IPS-NIHi7 (cell line): ENCODE results near the gene C6orf132.

ENCODE experiments used
- DNase-seq: peaks from one replicate; pipeline ENCODE4 v3.0.0; 2012; ENCODE audit warnings: mixed read lengths; ENCODE audit errors: extremely low spot score

C6orf132 gene

DNA sequence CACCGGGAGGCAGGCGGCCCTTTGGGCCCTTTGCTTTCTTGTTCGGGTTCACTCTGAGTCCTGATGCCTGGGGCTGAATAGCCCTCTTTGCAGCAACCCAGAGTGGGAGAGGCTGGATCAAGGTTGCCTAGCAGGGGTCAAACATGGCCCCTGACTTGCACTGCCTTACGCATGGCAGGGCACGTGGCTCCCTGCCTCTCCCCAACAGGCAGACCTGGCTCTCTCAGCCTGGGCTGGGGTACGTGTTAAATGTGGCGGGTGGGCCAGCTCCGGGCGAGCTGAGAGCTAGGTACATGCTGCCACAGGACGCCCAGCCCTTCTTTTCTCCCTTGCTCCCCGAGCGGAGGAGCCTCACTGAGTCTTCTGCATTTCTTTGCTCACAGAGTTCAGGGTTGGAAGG is 7.3 kb downstream of the C6orf132 start:
- DNase-seq = no peak

DNA sequence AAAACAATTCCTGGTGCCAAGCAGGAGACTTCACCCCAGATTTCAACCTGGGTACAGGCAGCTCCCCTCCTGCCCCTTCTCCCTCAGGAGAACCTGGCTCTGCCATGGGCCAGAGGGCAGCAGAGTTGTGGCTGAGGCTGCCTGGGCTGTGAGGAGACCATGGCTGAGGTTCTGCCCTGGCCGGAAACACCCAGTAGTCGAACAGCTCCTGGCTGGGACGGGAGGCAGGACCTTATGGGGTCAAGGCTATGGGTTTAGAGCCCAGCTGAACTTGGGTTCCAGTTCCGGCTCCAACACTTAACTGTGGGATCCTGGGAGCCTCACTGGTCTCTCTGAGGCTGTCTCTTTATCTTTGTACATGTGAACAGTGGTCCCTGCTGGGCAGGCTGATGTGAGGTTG is 8.5 kb downstream of the C6orf132 start:
- no peak for DNase-seq

DNA sequence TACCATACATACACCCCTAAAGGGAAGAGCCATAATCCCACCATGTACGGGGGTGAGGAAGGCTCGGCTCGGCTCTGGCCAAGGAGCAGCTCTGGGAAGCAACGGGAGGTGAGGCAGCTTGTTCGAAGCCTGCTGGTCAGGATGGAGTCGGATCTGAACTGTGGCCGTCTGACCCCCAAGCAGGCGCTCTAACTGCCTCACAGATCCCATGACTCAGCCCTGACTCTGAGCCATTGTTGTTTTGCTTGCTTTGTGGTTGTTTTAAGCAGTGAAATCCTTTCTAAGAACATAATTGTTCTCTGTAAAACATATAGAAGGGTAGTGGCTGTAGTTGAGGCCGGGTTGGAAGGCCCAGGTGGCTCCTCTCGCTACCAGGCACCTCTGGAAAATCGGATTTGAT is 10.9 kb downstream of the C6orf132 start:
- DNase-seq = no peak

DNA sequence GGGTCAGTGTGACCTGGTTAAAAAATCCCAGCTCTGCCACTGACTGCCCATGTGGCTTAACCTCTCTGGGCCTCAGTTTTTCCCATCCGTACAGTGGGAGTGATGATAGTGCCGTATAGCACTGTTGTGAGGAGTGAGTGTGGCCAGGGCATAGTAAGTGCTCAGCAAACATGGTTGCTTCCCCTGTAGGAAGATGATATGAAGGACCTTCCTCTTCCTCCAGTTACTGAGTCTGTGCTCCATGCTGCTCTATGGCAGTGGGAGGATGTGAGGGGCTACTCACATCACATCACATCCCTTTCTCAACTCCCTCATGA is 13.1 kb downstream of the C6orf132 start:
- DNase-seq = no peak

DNA sequence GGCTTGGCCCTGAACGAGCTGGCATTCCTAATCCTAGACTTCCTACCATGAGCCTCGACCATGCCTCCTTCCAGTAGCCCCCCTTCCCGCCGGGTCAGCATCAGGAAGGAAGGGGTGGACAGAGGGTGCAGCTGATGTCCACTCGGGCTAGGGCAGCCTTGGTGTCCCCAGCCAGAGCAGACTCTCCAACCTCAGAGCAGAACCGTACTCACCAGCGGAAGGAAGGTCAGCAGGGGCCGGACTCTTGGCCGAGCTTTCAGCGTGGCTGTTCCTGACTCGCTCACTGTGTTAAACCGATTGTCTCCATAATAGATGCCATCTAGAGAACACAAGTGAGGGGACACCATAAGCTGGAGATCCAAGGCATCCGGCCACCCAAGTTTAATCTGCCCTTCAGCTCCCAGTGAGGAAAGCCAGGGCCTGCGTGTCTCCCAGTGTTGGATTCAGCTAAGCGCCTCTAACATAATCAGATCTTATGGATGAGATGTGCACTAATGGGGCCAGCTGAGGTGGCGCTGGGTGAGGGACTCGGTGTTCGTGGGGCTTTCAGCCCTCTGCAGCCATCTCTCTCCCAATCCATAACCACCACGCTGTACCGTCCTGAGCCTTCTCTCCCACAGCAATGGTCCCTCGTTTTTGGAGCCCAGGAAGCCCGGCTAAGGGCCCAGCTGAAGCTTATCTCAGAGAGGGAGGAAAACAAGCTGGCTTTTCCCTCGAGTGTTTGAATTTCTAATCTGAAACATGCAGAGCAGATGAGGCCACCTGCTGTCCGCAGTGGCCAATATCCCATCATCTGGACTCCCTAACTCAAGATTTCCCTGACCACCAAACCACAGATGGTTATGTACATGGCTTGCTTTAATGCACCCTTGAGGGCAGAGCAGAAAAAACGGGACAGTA is 13.7 kb downstream of the C6orf132 start:
- DNase-seq = no peak

DNA sequence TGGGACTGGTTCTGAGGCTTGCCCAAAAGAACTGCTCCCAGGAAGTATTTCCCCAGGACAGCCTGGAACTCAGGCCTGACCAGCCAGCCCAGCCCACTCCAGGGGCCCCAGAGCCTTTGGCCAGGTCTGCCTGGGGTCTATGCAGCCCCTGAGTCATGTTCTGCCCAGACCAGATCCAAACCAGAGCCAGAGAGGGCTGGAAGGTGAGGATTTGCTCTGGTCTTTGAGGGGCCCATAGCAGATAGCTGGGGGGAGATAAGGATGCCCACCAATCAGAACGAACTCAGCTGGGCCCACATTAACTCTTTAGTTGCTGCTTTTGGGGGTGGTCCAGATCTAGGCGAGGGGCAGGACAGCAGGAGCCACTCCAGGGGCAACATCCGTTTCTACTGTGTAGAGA is 16.8 kb downstream of the C6orf132 start:
- no peak for DNase-seq

DNA sequence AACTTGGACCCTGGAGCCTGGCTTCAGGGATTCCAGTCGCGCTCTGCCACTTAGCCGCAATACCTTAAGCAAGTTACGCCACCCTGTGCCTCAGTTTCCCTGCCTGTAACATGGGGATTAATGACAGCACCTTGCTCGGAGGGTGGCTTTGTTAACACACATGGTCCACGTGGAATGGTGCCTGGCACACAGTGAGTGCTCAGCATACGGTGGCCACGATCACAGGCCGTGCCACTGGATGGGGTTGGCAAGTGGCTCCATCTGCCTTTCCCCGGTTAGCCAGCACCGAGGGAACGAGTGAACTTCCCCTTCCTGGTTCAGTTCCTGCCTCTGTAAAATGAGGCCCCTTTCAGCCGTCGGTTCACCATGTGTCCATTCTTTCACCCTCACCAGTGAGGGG is 17.2 kb downstream of the C6orf132 start:
- no peak for DNase-seq

DNA sequence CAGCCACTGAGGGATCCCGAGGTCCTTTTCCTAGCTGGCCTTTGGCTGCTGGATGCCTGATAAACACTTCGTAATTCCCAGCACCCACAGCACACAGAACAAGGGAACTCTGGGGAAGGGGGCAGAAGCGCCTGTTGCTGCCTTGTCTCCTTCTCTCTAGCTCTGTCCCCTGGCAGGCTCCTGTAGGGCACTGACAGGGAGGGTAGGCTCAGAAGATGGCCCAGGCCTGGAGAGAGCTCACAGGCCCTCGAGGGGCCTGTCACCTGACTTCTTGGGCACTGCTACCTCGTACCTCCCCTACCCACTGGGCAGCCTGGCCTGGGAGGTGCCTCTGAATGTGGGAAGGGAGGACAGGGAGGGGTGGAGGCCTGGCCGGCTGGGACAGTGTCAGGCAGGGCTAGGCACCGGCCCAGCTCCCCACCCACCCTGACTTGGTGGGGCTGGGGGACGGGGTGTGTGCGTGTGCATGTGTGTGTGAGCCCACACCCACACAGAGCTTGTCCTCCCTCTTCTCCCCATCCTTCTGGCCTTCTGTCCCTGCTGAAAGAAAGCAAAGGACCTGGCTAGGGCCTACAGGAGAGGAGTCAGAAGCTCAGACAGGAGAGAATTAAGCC is 18.1 kb downstream of the C6orf132 start:
- no peak for DNase-seq

DNA sequence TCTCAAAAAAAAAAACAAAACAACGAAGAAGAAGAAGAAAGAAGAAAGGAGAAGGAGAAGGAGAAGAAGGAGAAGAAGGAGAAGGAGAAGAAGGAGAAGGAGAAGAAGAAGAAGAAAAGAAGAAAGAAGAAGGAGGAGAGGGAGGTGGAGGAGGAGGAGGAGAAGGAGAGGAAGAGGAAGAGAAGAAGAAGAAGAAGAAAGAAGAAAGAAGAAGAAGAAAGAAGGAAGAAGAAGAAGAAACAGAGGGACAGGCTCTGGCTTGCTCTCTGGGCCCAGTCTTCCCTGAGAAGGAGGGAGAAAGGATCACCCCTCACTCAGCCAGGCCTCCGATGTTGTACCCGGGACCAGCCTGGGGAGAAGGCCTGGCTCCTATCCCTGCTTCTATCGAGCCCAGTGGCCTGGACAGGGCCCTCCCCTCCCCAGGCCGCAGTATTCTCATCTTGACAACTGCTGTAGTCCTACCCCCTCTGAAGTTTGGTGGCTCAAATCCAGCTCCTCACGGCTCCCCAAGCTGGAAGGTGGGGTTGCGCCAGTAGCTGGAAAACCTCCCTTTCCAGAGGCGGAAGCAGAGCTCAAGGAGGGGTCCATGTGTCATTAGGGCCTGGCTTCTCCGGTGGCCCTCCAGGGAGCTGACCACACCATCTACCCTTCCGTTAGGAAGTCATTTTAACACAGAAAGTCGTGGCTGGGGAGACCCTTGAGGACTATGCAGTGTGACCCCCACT is 18.9 kb downstream of the C6orf132 start:
- no peak for DNase-seq

DNA sequence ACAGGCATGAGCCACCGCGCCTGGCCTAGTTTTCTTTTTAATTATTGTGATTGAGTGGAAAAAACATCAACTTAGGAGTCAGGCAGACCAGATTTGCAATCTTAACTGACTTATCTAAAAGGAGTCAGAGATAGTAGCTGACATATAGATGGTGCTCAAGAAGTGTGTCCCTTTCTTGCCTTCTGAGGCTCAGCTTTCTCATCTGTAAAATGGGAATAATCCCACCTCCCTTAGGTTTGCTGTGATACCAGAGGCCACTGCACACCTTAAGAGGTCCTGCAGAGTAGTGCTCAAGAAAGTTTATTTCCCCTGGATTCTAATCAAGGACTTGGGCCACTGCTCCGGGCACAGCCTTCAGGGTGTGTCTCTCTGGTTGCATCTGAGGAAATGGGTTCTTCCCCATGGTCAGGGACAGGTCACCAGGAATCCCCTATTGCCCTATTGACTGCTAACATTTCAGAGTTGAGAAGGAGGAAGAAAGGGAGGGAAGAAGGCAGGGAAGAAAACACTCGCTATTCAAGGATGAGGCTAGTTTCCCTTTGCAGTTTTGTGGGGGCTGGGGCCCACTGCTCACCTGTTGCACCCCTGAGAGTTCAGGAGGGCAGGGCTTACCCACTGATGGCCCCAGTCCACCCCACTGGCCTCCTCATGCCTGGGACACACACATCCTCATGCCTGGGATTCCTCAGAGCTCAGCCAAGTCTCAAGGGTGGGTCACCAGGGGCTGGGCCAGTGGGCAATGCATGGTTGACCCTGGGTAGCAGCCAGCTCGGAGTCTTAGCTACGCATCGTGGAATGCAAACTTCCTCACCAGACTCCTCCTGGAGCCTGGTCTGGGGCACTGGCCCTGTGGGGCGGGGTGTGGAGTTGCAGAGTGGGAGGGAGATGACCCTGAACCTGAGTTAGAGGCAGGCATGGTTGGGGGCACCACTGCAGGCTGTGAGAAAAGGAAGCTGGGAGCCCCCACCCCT is 21.2 kb downstream of the C6orf132 start:
- DNase-seq = no peak

DNA sequence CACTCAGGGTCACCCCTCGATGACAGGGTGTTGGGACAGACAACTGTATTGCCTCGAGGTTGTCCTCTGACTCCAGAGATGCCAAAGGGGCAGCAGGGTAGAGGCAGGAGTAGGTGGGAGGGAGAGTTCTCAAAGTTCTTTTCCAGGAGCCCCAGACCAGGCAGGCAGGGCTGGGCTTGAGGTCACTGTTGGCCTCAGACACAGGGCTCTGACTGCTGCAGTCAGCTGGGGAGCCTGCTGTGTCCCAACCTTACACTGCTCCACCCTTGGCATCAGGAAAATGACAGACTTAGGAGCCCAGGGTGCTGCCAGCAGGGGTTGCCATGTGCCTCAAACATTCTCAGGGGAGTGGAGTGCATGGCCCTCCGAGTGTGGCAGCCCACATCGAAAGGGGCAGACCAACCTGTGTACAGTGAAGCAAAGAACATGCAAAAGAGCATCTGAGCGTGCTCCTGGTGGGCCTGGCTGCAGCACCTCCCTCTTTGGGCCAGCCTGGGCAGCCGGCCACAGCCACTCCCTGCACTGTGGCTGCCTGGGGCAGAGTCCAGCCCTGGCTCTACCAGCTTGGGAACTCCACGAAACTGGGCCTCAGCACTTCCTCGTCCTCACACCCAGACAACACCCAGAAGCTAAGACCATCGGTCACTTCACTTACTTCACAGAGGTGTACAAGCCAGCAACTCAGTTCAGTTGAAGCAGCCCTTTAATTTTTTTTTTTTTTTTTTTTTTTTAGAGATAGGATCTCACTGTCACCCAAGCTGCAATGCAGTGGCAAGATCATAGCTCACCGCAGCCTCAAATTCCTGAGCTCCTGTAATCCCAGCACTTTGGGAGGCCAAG is 24.0 kb downstream of the C6orf132 start:
- DNase-seq = no peak

DNA sequence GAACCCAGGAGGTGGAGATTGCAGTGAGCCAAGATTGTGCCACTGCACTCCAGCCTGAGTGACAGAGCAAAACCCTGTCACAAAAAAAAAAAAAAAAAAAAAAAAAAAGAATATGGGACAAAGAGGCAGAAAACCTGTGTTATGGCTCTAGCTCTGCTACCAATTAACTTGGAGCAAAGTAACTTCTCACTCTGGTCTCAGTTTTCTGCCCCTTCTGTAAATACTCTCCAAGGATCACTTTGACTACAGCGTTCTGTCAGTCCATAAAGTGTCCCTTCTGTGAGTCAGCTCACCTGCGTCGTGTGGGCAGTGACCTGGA is 24.6 kb downstream of the C6orf132 start:
- no peak for DNase-seq

DNA sequence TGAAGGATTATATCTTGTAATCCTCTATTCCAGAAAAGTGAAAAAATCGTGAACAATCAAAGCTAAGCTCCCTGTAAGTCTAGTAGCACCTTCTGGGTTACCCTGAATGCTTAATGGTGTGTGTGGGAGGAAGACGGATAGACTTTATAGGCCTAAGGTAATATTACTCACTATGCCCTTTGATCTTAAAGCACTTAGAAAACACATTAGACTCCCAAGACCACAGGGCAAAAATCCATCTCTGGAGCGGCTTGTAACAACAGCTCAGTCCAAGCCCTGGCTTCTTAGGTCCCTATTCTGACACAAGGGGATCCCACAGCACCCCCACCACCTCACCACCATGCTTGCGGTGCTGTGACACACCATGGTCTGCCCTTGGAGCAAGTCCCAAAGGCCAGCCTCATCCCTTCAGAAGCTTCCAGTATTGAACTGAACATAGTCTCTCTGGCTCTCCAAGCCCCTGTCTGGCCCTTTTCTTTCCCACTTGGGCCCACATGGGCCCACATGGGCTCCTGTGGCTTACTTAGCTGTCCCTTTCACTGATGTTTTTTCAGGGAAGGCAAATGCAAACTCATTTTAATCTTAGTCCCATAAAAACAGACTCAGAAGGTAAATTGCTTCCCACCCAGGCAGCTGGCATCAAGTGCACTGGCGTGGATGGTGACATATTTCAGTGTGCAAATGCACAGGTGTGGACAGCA is 28.3 kb downstream of the C6orf132 start:
- no peak for DNase-seq

DNA sequence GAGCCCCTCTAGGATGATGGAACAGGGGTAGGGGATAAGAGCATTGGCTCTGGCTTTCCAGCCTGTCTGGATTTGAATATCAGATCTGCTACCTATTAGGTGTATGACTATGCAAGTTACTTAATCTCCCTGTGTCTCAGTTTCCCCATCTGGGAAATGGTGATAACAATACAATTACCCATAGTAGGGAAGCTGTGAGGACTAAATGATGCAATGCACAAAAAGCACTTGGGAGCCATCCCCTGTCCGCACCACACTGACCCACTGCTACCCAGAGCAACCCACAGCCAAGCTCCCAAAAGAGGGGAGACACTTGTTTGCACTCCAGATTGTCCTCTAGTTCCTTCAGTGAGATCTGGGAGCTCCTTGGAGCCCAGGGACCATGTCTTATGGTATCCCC is 30.1 kb downstream of the C6orf132 start:
- DNase-seq = no peak

DNA sequence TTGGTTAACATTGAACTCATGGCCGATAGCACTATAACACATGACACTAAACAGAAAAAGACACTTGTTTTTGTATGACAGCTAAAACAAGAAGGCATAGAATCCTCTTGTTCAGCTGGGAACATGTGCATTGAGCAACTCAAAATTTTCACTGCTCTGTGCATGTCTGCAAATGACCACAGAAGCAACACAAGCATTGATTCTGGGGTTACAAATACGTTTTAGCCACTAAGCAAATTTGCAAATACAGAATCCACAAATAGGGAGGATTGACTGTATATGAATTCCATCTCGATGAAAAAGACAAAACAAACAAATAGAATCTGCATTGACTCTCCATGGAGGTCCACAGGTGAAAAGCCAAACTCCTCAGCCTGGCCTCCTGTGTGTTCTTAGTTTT is 31.7 kb downstream of the C6orf132 start:
- DNase-seq = no peak

DNA sequence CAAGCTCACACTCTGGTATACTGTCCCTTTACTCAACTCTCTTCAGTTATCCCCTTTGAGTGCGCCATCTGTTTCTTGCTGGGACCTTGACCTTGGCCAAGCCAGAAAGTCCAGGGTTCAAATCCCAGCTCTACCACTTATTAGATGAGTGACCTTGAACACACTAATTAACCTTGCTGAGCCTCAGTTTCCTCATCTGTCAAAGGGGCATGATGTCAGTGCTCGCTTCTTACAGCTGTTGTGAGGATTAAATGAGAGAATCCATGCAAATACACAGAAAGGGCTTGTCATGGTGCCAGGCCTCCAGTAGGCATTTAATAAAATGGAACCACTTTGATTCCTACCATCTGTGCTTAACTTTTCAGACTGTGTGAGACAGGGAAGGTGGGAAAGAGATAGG is 34.3 kb downstream of the C6orf132 start:
- DNase-seq = no peak

DNA sequence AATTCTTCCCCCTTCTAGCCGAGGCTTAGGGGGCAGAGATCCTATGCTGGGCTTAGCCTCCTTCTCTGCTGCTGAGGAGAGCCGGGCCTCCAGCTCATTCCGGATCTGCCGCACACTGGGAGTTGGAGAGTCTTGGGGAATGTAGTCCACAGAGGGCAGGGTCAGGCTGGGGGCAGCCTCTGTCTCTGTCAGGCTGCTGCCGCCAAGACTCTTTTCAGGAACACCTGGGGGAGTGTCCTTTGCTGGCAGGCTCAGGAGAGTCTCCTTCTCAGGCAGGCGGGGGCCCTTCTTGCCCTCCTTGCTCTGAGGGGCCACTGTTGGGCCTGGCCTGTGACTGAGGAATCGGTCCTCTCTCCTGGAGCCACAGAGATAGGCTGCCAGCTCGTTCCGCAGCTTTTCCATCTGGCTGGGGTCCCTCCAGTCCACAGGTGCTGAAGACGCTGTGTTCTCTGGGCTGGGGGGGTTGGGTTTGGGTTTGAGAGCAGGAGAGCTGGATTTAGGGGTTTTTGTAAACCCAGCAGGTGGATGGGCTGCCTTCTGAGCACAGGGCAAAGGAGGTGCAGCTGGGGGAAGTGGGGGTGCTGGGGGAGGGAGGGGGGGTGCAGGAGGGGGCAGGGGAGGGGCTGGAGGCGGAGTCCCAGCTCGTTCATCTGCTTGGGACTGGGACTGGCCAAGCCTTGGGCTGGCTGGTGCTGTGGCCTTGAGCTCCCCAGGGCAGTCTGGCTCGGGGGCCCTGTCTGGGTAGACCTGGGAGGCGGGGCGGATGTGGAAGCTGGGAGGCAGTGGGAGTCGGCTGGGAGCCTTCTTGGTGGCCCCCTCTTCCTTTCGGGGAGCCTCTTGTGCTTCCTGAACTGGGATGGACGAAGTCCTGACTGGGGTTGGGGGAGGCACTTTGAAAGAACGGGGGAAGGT is 36.1 kb downstream of the C6orf132 start:
- no peak for DNase-seq

DNA sequence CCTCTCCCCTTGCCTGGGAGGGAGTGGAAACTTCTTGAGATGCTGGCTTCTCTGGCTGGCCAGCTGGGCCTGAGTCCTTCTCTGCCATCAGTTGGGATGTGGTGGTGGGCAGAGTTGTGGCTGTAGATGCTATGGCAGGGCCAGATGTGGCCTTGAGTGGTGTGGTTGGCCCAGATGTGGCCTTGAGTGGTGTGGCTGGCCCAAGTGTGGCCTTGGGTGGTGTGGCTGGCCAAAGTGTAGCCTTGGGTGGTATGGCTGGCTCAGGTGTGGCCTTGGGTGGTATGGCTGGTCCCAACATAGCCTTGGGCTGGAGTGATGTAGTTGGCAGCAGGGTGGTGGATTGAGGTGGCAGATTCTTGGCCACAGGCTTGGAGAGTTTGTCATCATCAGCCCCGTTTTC is 36.7 kb downstream of the C6orf132 start:
- DNase-seq = no peak

DNA sequence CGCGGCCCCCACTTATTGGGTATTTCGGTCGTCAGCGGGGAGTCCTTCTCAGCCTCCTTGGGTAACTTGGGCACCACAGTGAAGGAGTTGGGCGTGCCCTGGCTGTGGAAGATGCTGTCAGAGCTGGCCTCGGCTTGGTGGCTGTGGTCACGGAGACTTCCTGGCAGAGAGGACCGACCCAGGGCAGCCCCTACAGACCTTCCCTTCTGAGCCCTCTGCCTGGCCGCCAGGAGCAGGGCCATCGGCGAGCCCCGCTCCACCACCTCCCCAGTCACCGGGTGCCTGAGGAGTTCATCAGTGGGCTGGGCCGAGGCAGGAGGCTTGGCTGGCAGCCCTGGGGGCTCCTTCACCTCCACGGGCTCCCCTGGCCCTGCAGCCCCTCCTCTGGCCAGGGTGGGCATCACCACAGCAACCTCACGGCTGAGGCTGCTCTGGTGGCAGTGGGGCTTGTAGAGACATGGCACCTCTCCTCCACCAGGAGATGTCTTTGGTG is 37.2 kb downstream of the C6orf132 start:
- peak; percentile 34 for DNase-seq
